ENCODE data around the gene DCAF5. TPM values are rescaled to one million over a fixed set of nuclear protein-coding genes. Genes with fewer than 3 reads are reported as not detected.

DCAF5 gene
- total and polyA plus RNA-seq, 4 donors: 29.3 to 51.1 (median 39.2) TPM

DNA sequence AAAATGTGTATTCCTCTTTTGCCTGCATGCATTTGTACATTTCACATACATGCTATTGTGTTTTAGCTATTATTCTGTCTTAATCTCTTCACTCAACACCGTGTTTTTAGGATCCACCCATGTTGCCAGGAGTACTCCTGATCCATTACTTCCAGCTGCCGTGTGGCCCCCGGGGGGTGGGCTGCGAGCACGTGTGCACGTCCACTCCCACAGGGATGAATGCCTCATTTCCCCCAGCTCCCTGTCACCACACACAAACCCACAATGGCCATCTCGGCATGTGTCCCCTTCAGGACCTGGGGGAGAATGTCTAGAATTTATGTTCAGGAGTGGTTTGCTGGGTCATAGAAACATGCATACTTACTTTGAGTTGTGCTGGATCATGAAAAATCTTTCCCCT is 111.1 kb downstream of the DCAF5 start:
- H3K4me3 ChIP-seq (ENCODE audit: low read depth, low read length): no peak overlapping the region
- no peaks in the 10 kb centered on the region for H3K27me3 ChIP-seq (ENCODE audit: control insufficient read depth, insufficient read depth, low read length)
- no peak for DNase-seq (ENCODE audit: low read depth in 4 of 6, low spot score in 6 of 6)
- H3K36me3 ChIP-seq (ENCODE audit: control insufficient read depth, insufficient read depth, low read length): no peaks in the 10 kb centered on the region
- H3K9me3 ChIP-seq (ENCODE audit: control insufficient read depth, insufficient read depth, low read length): no peaks in the 10 kb centered on the region
- no peak overlapping the region for H3K27ac ChIP-seq (ENCODE audit: low read depth, low read length)
- 44% methylated on average over 4 of the region's 7 CpGs for WGBS (ENCODE audit: insufficient coverage)
- peaks cover 49% of the 10 kb centered on the region for H3K4me1 ChIP-seq (ENCODE audit: control insufficient read depth, insufficient read depth, low read length)

DNA sequence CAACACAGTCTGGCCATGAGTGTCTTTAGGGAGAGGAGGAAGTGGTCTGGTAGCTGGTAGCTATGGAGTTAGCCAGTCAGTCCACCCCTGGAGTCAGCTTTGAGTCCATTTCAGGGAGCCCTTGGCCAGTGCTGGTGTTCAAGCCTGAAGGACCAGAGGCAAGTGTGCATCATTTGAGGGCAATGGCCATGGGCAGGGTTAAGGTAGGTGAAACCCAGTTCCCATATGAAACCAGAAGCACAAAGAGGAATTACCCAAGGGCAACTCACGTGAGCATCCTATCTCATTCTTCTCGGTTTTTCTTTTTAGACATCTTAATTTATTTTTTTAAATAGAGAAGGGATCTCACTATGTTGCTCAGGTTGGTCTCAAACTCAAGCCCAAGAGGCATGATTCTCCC is 112.6 kb downstream of the DCAF5 start:
- peaks cover 38% of the 10 kb centered on the region for H3K4me1 ChIP-seq (ENCODE audit: control insufficient read depth, insufficient read depth, low read length)
- H3K27me3 ChIP-seq (ENCODE audit: control insufficient read depth, insufficient read depth, low read length): no peaks in the 10 kb centered on the region
- no peak overlapping the region for H3K27ac ChIP-seq (ENCODE audit: low read depth, low read length)
- WGBS (ENCODE audit: insufficient coverage): no CpG with 5 or more reads among the region's 2 CpGs
- H3K4me3 ChIP-seq (ENCODE audit: low read depth, low read length): no peak overlapping the region
- H3K36me3 ChIP-seq (ENCODE audit: control insufficient read depth, insufficient read depth, low read length): no peaks in the 10 kb centered on the region
- H3K9me3 ChIP-seq (ENCODE audit: control insufficient read depth, insufficient read depth, low read length): no peaks in the 10 kb centered on the region
- DNase-seq (ENCODE audit: low read depth in 4 of 6, low spot score in 6 of 6): no peak

DNA sequence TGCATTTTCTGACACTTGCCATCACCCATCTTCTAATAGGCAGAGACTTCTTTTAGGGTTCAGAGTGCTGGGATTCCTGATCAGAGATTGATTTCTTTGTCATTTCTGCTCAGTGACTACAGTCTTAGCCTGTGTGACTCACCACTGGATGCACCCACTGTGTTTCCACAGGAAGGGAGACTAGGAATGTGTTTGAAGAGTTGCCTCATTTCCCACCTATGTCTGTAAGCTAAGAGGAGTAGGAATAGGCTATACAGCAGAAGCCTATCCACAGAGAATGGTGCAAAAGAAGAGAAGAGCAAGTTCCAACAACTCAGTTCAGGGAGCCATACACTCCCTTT is 113.7 kb downstream of the DCAF5 start:
- H3K9me3 ChIP-seq (ENCODE audit: control insufficient read depth, insufficient read depth, low read length): no peaks in the 10 kb centered on the region
- no peak for DNase-seq (ENCODE audit: low read depth in 4 of 6, low spot score in 6 of 6)
- H3K4me3 ChIP-seq (ENCODE audit: low read depth, low read length): no peak overlapping the region
- H3K4me1 ChIP-seq (ENCODE audit: control insufficient read depth, insufficient read depth, low read length): peaks cover 31% of the 10 kb centered on the region
- no peak overlapping the region for H3K27ac ChIP-seq (ENCODE audit: low read depth, low read length)
- no peaks in the 10 kb centered on the region for H3K27me3 ChIP-seq (ENCODE audit: control insufficient read depth, insufficient read depth, low read length)
- H3K36me3 ChIP-seq (ENCODE audit: control insufficient read depth, insufficient read depth, low read length): no peaks in the 10 kb centered on the region

DNA sequence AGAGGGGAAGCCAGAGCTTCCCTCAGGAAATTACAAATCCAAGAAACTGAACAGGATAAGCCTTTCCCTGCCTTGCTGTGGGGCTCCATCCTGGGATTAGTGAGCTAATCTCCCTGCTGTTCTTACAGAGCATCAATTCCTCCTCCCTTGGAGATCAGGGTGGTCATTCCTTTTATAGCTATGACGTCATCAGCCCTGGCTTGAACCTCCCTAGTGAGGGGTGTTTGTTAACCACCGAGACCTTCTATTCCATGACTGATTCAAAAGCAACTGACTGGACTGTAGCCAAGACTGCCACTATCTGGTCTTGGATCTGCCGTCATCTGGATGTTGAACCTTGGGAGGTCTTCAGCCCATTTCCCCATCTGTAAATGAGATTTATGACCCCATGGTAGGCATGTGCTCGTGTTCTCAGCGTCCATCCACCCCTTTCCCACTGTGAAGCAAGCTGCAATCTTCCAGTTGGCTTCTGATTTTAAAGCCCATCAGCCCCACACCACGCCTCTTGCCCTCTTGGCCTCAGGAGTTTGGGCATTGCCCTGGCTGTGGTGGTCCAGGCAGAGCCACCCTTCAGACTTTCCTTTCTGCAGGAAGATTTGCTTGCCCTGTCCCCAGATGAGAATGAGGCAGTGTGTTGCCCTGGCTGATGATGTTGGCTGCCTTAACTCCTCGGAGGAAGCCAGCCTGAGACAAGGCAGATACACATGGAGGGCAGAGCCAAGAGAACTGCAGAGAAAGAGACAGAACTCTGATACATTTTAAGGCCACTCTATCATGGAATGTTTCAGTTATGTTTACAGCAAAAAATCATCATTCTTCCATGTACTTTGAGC is 114.2 kb downstream of the DCAF5 start:
- 44% methylated on average over 6 of the region's 7 CpGs for WGBS (ENCODE audit: insufficient coverage)
- DNase-seq (ENCODE audit: low read depth in 4 of 6, low spot score in 6 of 6): no peak
- no peak overlapping the region for H3K4me3 ChIP-seq (ENCODE audit: low read depth, low read length)
- no peaks in the 10 kb centered on the region for H3K36me3 ChIP-seq (ENCODE audit: control insufficient read depth, insufficient read depth, low read length)
- H3K27ac ChIP-seq (ENCODE audit: low read depth, low read length): no peak overlapping the region
- no peaks in the 10 kb centered on the region for H3K27me3 ChIP-seq (ENCODE audit: control insufficient read depth, insufficient read depth, low read length)
- H3K9me3 ChIP-seq (ENCODE audit: control insufficient read depth, insufficient read depth, low read length): no peaks in the 10 kb centered on the region
- H3K4me1 ChIP-seq (ENCODE audit: control insufficient read depth, insufficient read depth, low read length): peaks cover 25% of the 10 kb centered on the region

DNA sequence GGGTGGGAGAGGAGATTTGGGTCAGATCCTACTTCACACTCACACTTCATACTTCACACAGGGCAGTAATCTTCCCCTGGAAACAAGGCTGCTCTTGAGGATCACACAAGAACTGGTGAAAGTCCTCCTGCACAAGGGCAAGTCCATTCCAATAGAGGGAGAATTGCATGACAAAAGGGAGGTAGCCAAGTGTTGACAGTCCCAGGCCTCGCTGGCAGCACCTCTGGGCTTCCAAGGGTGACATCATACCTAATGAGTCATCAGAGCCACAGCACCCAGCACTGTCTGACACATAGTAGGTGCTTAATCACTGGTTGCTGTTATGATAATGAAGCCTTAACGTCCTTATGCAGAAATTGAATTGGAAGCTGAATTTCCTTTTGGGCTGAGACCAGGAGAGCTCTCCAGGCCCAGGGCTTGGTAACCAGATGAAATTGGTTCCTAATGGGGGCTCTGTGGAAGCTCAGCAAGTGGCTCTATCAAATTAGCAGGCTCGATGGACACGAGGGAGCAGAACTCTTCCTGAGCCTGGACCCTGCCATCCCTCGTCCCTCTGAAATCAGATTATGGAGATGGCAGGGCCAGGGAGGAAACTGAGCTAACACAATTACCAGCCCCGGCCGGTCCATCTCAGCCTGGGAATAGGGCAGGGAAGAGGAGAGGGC is 115.0 kb downstream of the DCAF5 start:
- H3K27me3 ChIP-seq (ENCODE audit: control insufficient read depth, insufficient read depth, low read length): no peaks in the 10 kb centered on the region
- no peaks in the 10 kb centered on the region for H3K36me3 ChIP-seq (ENCODE audit: control insufficient read depth, insufficient read depth, low read length)
- H3K9me3 ChIP-seq (ENCODE audit: control insufficient read depth, insufficient read depth, low read length): no peaks in the 10 kb centered on the region
- no peak overlapping the region for H3K4me3 ChIP-seq (ENCODE audit: low read depth, low read length)
- H3K4me1 ChIP-seq (ENCODE audit: control insufficient read depth, insufficient read depth, low read length): peaks cover 20% of the 10 kb centered on the region
- H3K27ac ChIP-seq (ENCODE audit: low read depth, low read length): no peak overlapping the region
- no peak for DNase-seq (ENCODE audit: low read depth in 4 of 6, low spot score in 6 of 6)
- 68% methylated on average over 6 of the region's 7 CpGs for WGBS (ENCODE audit: insufficient coverage)

DNA sequence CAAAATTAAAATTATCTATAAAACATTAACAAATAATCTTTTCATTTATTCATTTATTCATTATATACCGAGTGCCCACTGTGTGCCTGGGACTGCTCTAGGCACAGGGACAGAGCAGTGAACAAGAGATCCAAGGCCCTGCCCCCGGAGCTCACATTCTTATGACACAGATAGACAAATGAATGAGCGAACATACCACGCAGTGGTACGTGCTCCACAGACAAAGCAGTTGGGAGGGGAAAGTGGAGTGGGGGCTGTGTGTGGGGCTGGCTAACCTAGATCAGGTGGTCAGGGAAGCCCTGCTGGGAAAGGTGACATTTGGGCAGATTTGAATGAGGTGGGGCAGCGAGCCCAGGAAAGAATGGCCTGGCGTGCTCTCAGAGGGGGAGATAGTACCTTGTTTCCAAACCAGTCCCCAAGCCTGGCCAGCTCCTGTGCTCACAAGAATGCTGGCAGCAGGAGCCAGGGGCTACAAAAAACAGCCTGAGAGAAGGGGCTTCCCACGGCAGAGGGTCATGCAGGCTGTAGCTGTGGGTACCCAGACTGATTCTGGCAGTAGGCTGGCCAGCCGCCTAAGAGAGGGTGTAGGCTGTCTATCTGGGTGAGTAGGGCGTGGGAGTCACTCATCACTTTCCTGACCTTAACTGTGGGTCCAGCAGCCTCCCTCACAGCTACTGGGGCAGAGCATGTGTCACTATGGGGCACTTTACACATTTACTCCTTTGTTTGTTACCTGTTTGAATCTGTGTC is 116.0 kb downstream of the DCAF5 start:
- Histone ChIP-seq H3K4me3 (ENCODE audit: low read depth, low read length) (no peak overlapping the region), H3K36me3 (ENCODE audit: control insufficient read depth, insufficient read depth, low read length) (no peaks in the 10 kb centered on the region), H3K27me3 (ENCODE audit: control insufficient read depth, insufficient read depth, low read length) (no peaks in the 10 kb centered on the region), H3K4me1 (ENCODE audit: control insufficient read depth, insufficient read depth, low read length) (peaks cover 17% of the 10 kb centered on the region), H3K27ac (ENCODE audit: low read depth, low read length) (no peak overlapping the region), H3K9me3 (ENCODE audit: control insufficient read depth, insufficient read depth, low read length) (no peaks in the 10 kb centered on the region)
- 74% methylated on average over 9 of the region's 10 CpGs for WGBS (ENCODE audit: insufficient coverage)
- no peak for DNase-seq (ENCODE audit: low read depth in 4 of 6, low spot score in 6 of 6)

DNA sequence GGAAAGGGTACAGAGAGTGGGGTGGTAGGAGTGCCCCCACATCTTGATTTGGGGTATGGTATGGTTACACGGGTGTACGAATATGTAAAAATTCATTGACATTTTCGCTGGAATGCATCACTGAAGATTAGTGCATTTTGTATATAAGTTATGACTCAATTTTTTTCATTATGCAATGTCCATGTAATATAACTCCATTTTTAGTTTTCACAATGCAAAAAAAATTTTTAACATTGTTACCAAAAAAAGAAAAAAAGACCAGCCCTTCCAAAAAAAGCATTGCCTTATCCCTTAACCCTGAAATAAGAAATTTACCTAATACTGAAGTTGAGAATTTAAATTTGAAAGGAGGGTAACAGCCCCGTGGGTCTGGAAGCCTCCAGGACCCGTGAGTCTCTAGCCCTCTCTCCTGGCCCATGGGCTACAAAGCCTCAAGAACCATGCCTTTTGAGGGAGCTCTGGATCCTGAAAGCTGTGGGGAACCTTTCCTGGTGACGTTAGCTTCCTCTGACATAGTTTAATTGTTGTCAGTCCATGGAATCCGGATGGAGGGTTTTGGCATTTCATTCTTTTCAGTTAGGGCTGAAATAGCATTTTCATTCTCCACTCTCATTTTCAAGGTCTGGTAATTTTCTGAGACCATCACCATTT is 118.2 kb downstream of the DCAF5 start:
- Histone ChIP-seq H3K36me3 (ENCODE audit: control insufficient read depth, insufficient read depth, low read length) (no peaks in the 10 kb centered on the region), H3K27me3 (ENCODE audit: control insufficient read depth, insufficient read depth, low read length) (no peaks in the 10 kb centered on the region), H3K9me3 (ENCODE audit: control insufficient read depth, insufficient read depth, low read length) (no peaks in the 10 kb centered on the region), H3K4me3 (ENCODE audit: low read depth, low read length) (no peak overlapping the region), H3K27ac (ENCODE audit: low read depth, low read length) (no peak overlapping the region), H3K4me1 (ENCODE audit: control insufficient read depth, insufficient read depth, low read length) (peaks cover 14% of the 10 kb centered on the region)
- 40% methylated on average over 2 of the region's 7 CpGs for WGBS (ENCODE audit: insufficient coverage)
- DNase-seq (ENCODE audit: low read depth in 4 of 6, low spot score in 6 of 6): peak in 1 of 6 donors; percentile 57

DNA sequence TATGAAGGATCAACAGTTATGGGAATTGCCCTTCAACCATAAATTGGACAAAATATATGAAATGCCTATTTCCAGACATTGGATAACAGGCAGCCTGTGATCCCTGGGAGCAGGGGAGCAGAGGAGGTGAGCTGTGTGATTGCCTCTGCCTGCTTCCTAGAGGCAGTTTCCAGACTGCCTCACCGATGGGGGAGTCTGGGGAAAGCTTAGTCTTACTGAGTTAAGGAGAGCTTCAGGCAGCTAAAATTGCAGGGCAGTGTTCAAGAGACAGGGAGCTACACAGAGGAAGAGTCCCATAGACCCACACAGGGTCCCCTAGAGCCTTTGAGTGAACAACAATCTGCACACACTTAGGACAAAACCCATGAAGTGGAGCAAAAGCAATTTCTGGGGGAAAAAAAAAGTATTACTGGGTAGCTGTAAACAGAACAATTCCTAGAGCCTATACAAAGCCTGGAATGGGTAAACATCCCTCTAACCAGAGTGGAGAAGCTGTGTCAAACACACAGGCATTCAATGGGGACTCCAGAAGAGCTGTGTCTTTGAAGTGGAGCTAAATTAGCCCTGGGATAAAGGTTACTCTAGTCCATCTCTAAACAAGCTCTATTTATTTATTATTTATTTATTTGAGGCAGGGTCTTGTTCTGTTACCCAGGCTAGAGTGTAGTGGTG is 125.5 kb downstream of the DCAF5 start:
- no peaks in the 10 kb centered on the region for H3K36me3 ChIP-seq (ENCODE audit: control insufficient read depth, insufficient read depth, low read length)
- WGBS (ENCODE audit: insufficient coverage): 25% methylated on average over 1 of the region's 1 CpG
- H3K4me1 ChIP-seq (ENCODE audit: control insufficient read depth, insufficient read depth, low read length): no peaks in the 10 kb centered on the region
- H3K9me3 ChIP-seq (ENCODE audit: control insufficient read depth, insufficient read depth, low read length): no peaks in the 10 kb centered on the region
- H3K4me3 ChIP-seq (ENCODE audit: low read depth, low read length): no peak overlapping the region
- no peaks in the 10 kb centered on the region for H3K27me3 ChIP-seq (ENCODE audit: control insufficient read depth, insufficient read depth, low read length)
- no peak overlapping the region for H3K27ac ChIP-seq (ENCODE audit: low read depth, low read length)
- no peak for DNase-seq (ENCODE audit: low read depth in 4 of 6, low spot score in 6 of 6)

DNA sequence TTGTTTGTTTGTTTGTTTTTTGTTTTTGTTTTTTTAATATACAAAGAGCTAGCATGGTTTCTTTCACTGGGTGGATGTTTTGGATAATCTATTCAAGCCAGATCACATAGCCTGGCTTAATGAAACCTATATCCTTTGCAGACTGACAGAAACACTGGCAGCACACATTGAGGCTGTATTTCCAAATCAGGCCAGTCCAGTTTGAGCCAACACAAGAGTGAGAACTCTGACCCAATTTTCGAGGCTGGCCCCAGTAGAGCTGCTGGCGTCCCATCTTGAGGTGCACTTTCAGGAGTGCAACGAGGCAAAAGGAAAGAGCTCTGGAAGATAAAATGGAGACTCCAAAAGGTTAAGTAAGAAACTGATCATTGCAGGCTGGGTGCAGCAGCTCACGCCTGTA is 129.9 kb downstream of the DCAF5 start:
- no peak overlapping the region for H3K27ac ChIP-seq (ENCODE audit: low read depth, low read length)
- H3K4me3 ChIP-seq (ENCODE audit: low read depth, low read length): no peak overlapping the region
- no peak for DNase-seq (ENCODE audit: low read depth in 4 of 6, low spot score in 6 of 6)
- 93% methylated on average over 4 of the region's 4 CpGs for WGBS (ENCODE audit: insufficient coverage)
- no peaks in the 10 kb centered on the region for H3K9me3 ChIP-seq (ENCODE audit: control insufficient read depth, insufficient read depth, low read length)
- no peaks in the 10 kb centered on the region for H3K4me1 ChIP-seq (ENCODE audit: control insufficient read depth, insufficient read depth, low read length)
- H3K27me3 ChIP-seq (ENCODE audit: control insufficient read depth, insufficient read depth, low read length): no peaks in the 10 kb centered on the region
- no peaks in the 10 kb centered on the region for H3K36me3 ChIP-seq (ENCODE audit: control insufficient read depth, insufficient read depth, low read length)

Measured in spinal cord (tissue), 10 donors.